MM.1S (cell line): ENCODE data around the gene FGD1.

Experiments used
- CTCF ChIP-seq: fragments of 300-600 bp; sonication (generic); IDR thresholded peaks from 2 replicates; pipeline ENCODE4 v1.5.1; 2016; ENCODE audit warnings: antibody characterized with exemption, low read length, mixed read lengths
- EZH2 ChIP-seq: fragments of 300-600 bp; sonication (generic); optimal IDR thresholded peaks from 2 replicates; pipeline ENCODE3; 2017; ENCODE audit warnings: low read depth, mild to moderate bottlenecking, antibody characterized with exemption, low read length, mixed read lengths

GRCh38 chrX:54439960-54440871, 55.8 kb downstream of the FGD1 start, which contains the start of gene TSR2:
- TF ChIP-seq CTCF (no peak), EZH2 (no peak)
